ENCODE data around the gene SLC39A11.

- TF ChIP-seq CTCF (conservative IDR thresholded peaks at IDR 0.05 in 1 of 2, IDR thresholded peaks at IDR 0.05 in 1 of 2; ENCODE audit: low read depth in 1 of 2, low read length in 2 of 2): no peak
- no peak for TF ChIP-seq EZH2 (IDR thresholded peaks at IDR 0.05; ENCODE audit: low read length, missing control alignments)
Measured at GRCh38 chr17:72604518-72604917, 488.0 kb downstream of the SLC39A11 start.

Data from fibroblast of lung (primary cell).